Urinary bladder (tissue), 4 donors: ENCODE results near the gene DMAC2L. TPM values are rescaled to one million over a fixed set of nuclear protein-coding genes. Genes with fewer than 3 reads are reported as not detected.

Experiments used
- DNase-seq: peaks from one replicate; pipeline ENCODE4 v3.0.0-alpha.2; 2015; ENCODE audit errors: extremely low spot score
- H3K27ac ChIP-seq: one replicate; pipeline ENCODE4 v1.5.1; 2013; ENCODE audit warnings: low read depth, mild to moderate bottlenecking, moderate library complexity
- H3K36me3 ChIP-seq: one replicate; pipeline ENCODE4 v1.6.1; 2013; ENCODE audit warnings: mild to moderate bottlenecking, moderate library complexity; ENCODE audit not compliant: insufficient read depth
- H3K4me1 ChIP-seq: one replicate; pipeline ENCODE4 v1.6.1; 2013; ENCODE audit warnings: mild to moderate bottlenecking, moderate library complexity; ENCODE audit not compliant: insufficient read depth
- H3K4me3 ChIP-seq: one replicate; pipeline ENCODE4 v1.5.1; 2013; ENCODE audit warnings: low read depth, low read length
- WGBS: extraction: QIAGEN DNeasy Blood & Tissue Kit; methylation state at CpG from one replicate; pipeline ENCODE4 v1.1.7; 2013; 5-methylcytosine and 5-hydroxymethylcytosine counted together
- polyA plus RNA-seq: library from polyadenylated mRNA; stranded (reverse); fragments of 200-250 nt; gene quantifications from one replicate; pipeline ENCODE4 v1.2.3, GENCODE V29; 2013
- total RNA-seq: library from RNA; depleted of rRNA; stranded (reverse); fragments of >200 nt; gene quantifications from one replicate; pipeline ENCODE4 v1.2.3, GENCODE V29; 2014
- donor health status: healthy with polysubstance abuse.
- donor health status: healthy.

DMAC2L gene
- 11.4 TPM for total RNA-seq
- polyA plus RNA-seq = 15.7 TPM

GRCh38 chr14:50311972-50312733 lies at the start of gene DMAC2L, which contains the start of gene L2HGDH:
Gene DMAC2L (plus strand): TSS chr14:50312324. CDS start chr14:50321488, 9,164 bp downstream.
Gene L2HGDH (minus strand): TSS chr14:50312229. CDS start chr14:50312150, 79 bp downstream.
- under 1% methylated on average over 83 of the region's 83 CpGs for WGBS
- peak within 1 kb of the TSS; percentile 71 for H3K4me3 ChIP-seq
- peak within 1 kb of the TSS; percentile 93 for H3K27ac ChIP-seq
- H3K36me3 ChIP-seq = no peaks in the 10 kb centered on the region
- peak; percentile 86 for DNase-seq
- H3K4me1 ChIP-seq = no peaks in the 10 kb centered on the region

GRCh38 chr14:50262865-50263264 lies 49.3 kb upstream of the DMAC2L start:
- DNase-seq = no peak
- 78% methylated on average over 2 of the region's 2 CpGs for WGBS
- no peak overlapping the region for H3K27ac ChIP-seq

GRCh38 chr14:50263321-50263720 lies 48.8 kb upstream of the DMAC2L start:
- Histone ChIP-seq H3K36me3 (peaks cover 2% of the 10 kb centered on the region), H3K27ac (no peak overlapping the region), H3K4me1 (no peaks in the 10 kb centered on the region), H3K4me3 (no peak overlapping the region)
- WGBS = 74% methylated on average over 4 of the region's 4 CpGs
- no peak for DNase-seq

More at GRCh38 chr14:50262865-50263264, 49.3 kb upstream of the DMAC2L start:
- H3K4me1 ChIP-seq = no peaks in the 10 kb centered on the region
- H3K36me3 ChIP-seq = peaks cover 2% of the 10 kb centered on the region
- no peak overlapping the region for H3K4me3 ChIP-seq

GRCh38 chr14:50265029-50265428 lies 47.1 kb upstream of the DMAC2L start:
- no peak overlapping the region for H3K27ac ChIP-seq
- H3K36me3 ChIP-seq = peaks cover 2% of the 10 kb centered on the region
- no peak for DNase-seq
- H3K4me3 ChIP-seq = no peak overlapping the region
- H3K4me1 ChIP-seq = no peaks in the 10 kb centered on the region

- 90% methylated on average over 6 of the region's 6 CpGs for WGBS
- Histone ChIP-seq H3K27ac (no peak overlapping the region), H3K4me1 (no peaks in the 10 kb centered on the region), H3K4me3 (no peak overlapping the region), H3K36me3 (no peaks in the 10 kb centered on the region)
- no peak for DNase-seq
These were observed 41.2 kb upstream of the DMAC2L start for GRCh38 chr14:50270932-50271331.

GRCh38 chr14:50272498-50272897 lies 39.6 kb upstream of the DMAC2L start:
- no peaks in the 10 kb centered on the region for H3K36me3 ChIP-seq
- H3K4me1 ChIP-seq = no peaks in the 10 kb centered on the region
- H3K27ac ChIP-seq = no peak overlapping the region
- H3K4me3 ChIP-seq = no peak overlapping the region
- no peak for DNase-seq
- 98% methylated on average over 1 of the region's 1 CpG for WGBS

- H3K4me1 ChIP-seq = no peaks in the 10 kb centered on the region
- H3K4me3 ChIP-seq = no peak overlapping the region
- no peaks in the 10 kb centered on the region for H3K36me3 ChIP-seq
- H3K27ac ChIP-seq = no peak overlapping the region
- no peak for DNase-seq
These were observed 26.3 kb upstream of the DMAC2L start for GRCh38 chr14:50285861-50286260.

GRCh38 chr14:50288146-50288545 lies 24.0 kb upstream of the DMAC2L start:
- no peak for DNase-seq
- no peak overlapping the region for H3K27ac ChIP-seq
- 97% methylated on average over 5 of the region's 5 CpGs for WGBS
- no peaks in the 10 kb centered on the region for H3K36me3 ChIP-seq
- no peak overlapping the region for H3K4me3 ChIP-seq
- no peaks in the 10 kb centered on the region for H3K4me1 ChIP-seq

- no peaks in the 10 kb centered on the region for H3K4me1 ChIP-seq
- no peak overlapping the region for H3K4me3 ChIP-seq
- DNase-seq = no peak
- no peaks in the 10 kb centered on the region for H3K36me3 ChIP-seq
- 96% methylated on average over 5 of the region's 5 CpGs for WGBS
- H3K27ac ChIP-seq = no peak overlapping the region
These were observed 21.8 kb upstream of the DMAC2L start for GRCh38 chr14:50290306-50290705.

- Histone ChIP-seq H3K4me3 (no peak overlapping the region), H3K4me1 (no peaks in the 10 kb centered on the region), H3K27ac (no peak overlapping the region), H3K36me3 (no peaks in the 10 kb centered on the region)
- no peak for DNase-seq
- WGBS = 96% methylated on average over 2 of the region's 2 CpGs
These were observed 12.5 kb upstream of the DMAC2L start for GRCh38 chr14:50299585-50299984.

- Histone ChIP-seq H3K4me1 (no peaks in the 10 kb centered on the region), H3K4me3 (no peak overlapping the region), H3K27ac (no peak overlapping the region), H3K36me3 (no peaks in the 10 kb centered on the region)
- DNase-seq = no peak
These were observed 10.2 kb upstream of the DMAC2L start for GRCh38 chr14:50301914-50302313.

GRCh38 chr14:50303744-50304471 lies 8.2 kb upstream of the DMAC2L start:
- Histone ChIP-seq H3K4me3 (no peak overlapping the region), H3K4me1 (no peaks in the 10 kb centered on the region), H3K36me3 (no peaks in the 10 kb centered on the region), H3K27ac (no peak overlapping the region)
- 94% methylated on average over 8 of the region's 8 CpGs for WGBS
- DNase-seq = no peak

GRCh38 chr14:50308363-50308915 lies 3.7 kb upstream of the DMAC2L start:
- Histone ChIP-seq H3K27ac (no peak overlapping the region), H3K4me3 (no peak overlapping the region)
- WGBS = 89% methylated on average over 4 of the region's 4 CpGs

GRCh38 chr14:50310445-50310844 lies 1.7 kb upstream of the DMAC2L start:
- Histone ChIP-seq H3K27ac (no peak overlapping the region), H3K4me1 (no peaks in the 10 kb centered on the region), H3K4me3 (no peak overlapping the region), H3K36me3 (no peaks in the 10 kb centered on the region)
- no peak for DNase-seq
- 92% methylated on average over 4 of the region's 4 CpGs for WGBS

More at GRCh38 chr14:50308363-50308915, 3.7 kb upstream of the DMAC2L start:
- H3K4me1 ChIP-seq = no peaks in the 10 kb centered on the region
- H3K36me3 ChIP-seq = no peaks in the 10 kb centered on the region
- DNase-seq = no peak
